H1 (cell line): ENCODE measurements around the gene ARHGAP26. TPM values are rescaled to one million over a fixed set of nuclear protein-coding genes. Genes with fewer than 3 reads are reported as not detected.

ENCODE experiments used
- CTCF ChIA-PET: fragments of 300-600 bp; sonication (Branson Sonifier 250); formaldehyde crosslinking; loops from one replicate; lab custom pipeline; 2021; ENCODE audit not compliant: partially characterized antibody; lab: Charles Lee
- POLR2A ChIA-PET: fragments of 300-600 bp; sonication (Branson Sonifier 250); formaldehyde crosslinking; loops from one replicate; lab custom pipeline; 2021; ENCODE audit warnings: inconsistent platforms; ENCODE audit not compliant: partially characterized antibody; lab: Charles Lee
- DNase-seq, 2 experiments: peaks; one replicate each; pipeline versions ENCODE4 v3.0.0 to v3.0.0-alpha.2; 2010 to 2022; ENCODE audit warnings: low spot score in 2 of 2, low read depth in 1 of 2, mixed read lengths in 1 of 2
- FAIRE-seq: peaks from 2 replicates; lab custom pipeline; 2011; peaks lifted over from hg19 to GRCh38; lab: Jason Lieb, UNC
- H2AFZ ChIP-seq: 2 replicates; pipeline ENCODE4 v1.8.1; 2012; ENCODE audit warnings: low read length, inconsistent platforms
- H2AK5ac ChIP-seq: 2 replicates; pipeline ENCODE4 v1.6.1; 2013; ENCODE audit warnings: low read depth, low read length
- H2BK120ac ChIP-seq: replicated peaks from 2 replicates; pipeline ENCODE3; 2013; ENCODE audit warnings: low read depth, low read length, inconsistent platforms
- H2BK12ac ChIP-seq: 2 replicates; pipeline ENCODE4 v1.6.1; 2013; ENCODE audit warnings: low read depth, low read length
- H2BK15ac ChIP-seq: 2 replicates; pipeline ENCODE4 v1.6.1; 2013; ENCODE audit warnings: low read length
- H2BK20ac ChIP-seq: 2 replicates; pipeline ENCODE4 v1.6.1; 2013; ENCODE audit warnings: low read length
- H2BK5ac ChIP-seq: 2 replicates; pipeline ENCODE4 v1.6.1; 2013; ENCODE audit warnings: low read depth, low read length
- H3K14ac ChIP-seq: 2 replicates; pipeline ENCODE4 v1.6.1; 2013; ENCODE audit warnings: inconsistent platforms; ENCODE audit not compliant: insufficient read length
- H3K18ac ChIP-seq: 2 replicates; pipeline ENCODE4 v1.6.1; 2013; ENCODE audit warnings: low read length; ENCODE audit errors: extremely low read depth
- H3K23ac ChIP-seq: 2 replicates; pipeline ENCODE4 v1.6.1; 2013; ENCODE audit warnings: inconsistent platforms; ENCODE audit not compliant: insufficient read length
- H3K23me2 ChIP-seq: 2 replicates; pipeline ENCODE4 v1.6.1; 2013; ENCODE audit warnings: low read depth, low read length
- H3K27ac ChIP-seq: 2 replicates; pipeline ENCODE4 v1.6.1; 2011; ENCODE audit warnings: low read depth, low read length, inconsistent platforms
- H3K27me3 ChIP-seq, 4 experiments: replicated peaks in 1 of 4; 1 replicate in 1 of 4; 2 replicates in 3 of 4; pipeline versions ENCODE4 v1.6.1 to v1.8.1; 2011 to 2013; ENCODE audit warnings: low read length in 3 of 4, mild to moderate bottlenecking in 3 of 4, inconsistent platforms in 2 of 4, mixed read lengths in 2 of 4, moderate library complexity in 1 of 4; ENCODE audit not compliant: control insufficient read depth in 3 of 4, insufficient read depth in 3 of 4; ENCODE audit errors: extremely low read depth in 1 of 4
- H3K36me3 ChIP-seq, 4 experiments: 2 replicates each; pipeline versions ENCODE4 v1.6.1 to v1.8.1; 2011 to 2013; ENCODE audit warnings: mild to moderate bottlenecking in 4 of 4, low read length in 3 of 4, moderate library complexity in 2 of 4, control low read depth in 1 of 4, inconsistent platforms in 1 of 4; ENCODE audit not compliant: insufficient read depth in 4 of 4, control insufficient read depth in 2 of 4
- H3K4ac ChIP-seq: replicated peaks from 2 replicates; pipeline ENCODE3; 2013; ENCODE audit warnings: low read length, low read depth, mixed read lengths, inconsistent platforms; ENCODE audit not compliant: insufficient read length
- H3K4me1 ChIP-seq, 4 experiments: replicated peaks in 1 of 4; 1 replicate in 1 of 4; 2 replicates in 3 of 4; pipeline versions ENCODE4 v1.6.1 to v1.8.1; 2011 to 2013; ENCODE audit warnings: low read length in 3 of 4, inconsistent platforms in 2 of 4, mixed read lengths in 1 of 4; ENCODE audit not compliant: insufficient read depth in 4 of 4, control insufficient read depth in 3 of 4
- H3K4me2 ChIP-seq, 2 experiments: 2 replicates each; pipeline versions ENCODE4 v1.6.1 to v1.8.1; 2011 to 2013; ENCODE audit warnings: low read depth in 2 of 2, low read length in 2 of 2, control low read depth in 1 of 2, inconsistent platforms in 1 of 2, mild to moderate bottlenecking in 1 of 2; ENCODE audit not compliant: insufficient read depth in 1 of 2
- H3K4me3 ChIP-seq, 4 experiments: fragments of 200-600, 300-600 bp in 1 of 4; sonication (generic), shearing (Covaris generic), sonication (Bioruptor Twin) in 1 of 4; 2 replicates each; pipeline versions ENCODE4 v1.5.1 to v1.8.1; 2011 to 2016; ENCODE audit warnings: low read length in 4 of 4, low read depth in 3 of 4, control low read depth in 2 of 4, inconsistent platforms in 2 of 4, mild to moderate bottlenecking in 2 of 4, mixed read lengths in 1 of 4, moderate library complexity in 1 of 4; ENCODE audit not compliant: insufficient read depth in 2 of 4; ENCODE audit errors: extremely low read depth in 1 of 4
- H3K56ac ChIP-seq: replicated peaks from 2 replicates; pipeline ENCODE3; 2013; ENCODE audit warnings: low read depth, mild to moderate bottlenecking, mixed read lengths, low read length, inconsistent platforms; ENCODE audit not compliant: insufficient read length
- H3K79me1 ChIP-seq: 2 replicates; pipeline ENCODE4 v1.6.1; 2013; ENCODE audit warnings: low read depth, low read length, control low read depth
- H3K79me2 ChIP-seq, 2 experiments: 2 replicates each; pipeline versions ENCODE4 v1.6.1 to v1.8.1; 2012 to 2013; ENCODE audit warnings: low read length in 2 of 2, mild to moderate bottlenecking in 2 of 2, inconsistent platforms in 1 of 2; ENCODE audit not compliant: insufficient read depth in 2 of 2, control insufficient read depth in 1 of 2
- H3K9ac ChIP-seq, 4 experiments: replicated peaks in 1 of 4; 1 replicate in 1 of 4; 2 replicates in 3 of 4; pipeline versions ENCODE4 v1.6.1 to v1.8.1; 2011 to 2013; ENCODE audit warnings: low read depth in 3 of 4, low read length in 3 of 4, control low read depth in 2 of 4, mild to moderate bottlenecking in 2 of 4, moderate library complexity in 2 of 4, inconsistent platforms in 1 of 4; ENCODE audit errors: extremely low read depth in 1 of 4
- H3K9me3 ChIP-seq, 2 experiments: 2 replicates each; pipeline versions ENCODE4 v1.6.1 to v1.8.1; 2012 to 2013; ENCODE audit warnings: mild to moderate bottlenecking in 2 of 2, moderate library complexity in 2 of 2, control low read depth in 1 of 2, inconsistent platforms in 1 of 2, low read depth in 1 of 2, low read length in 1 of 2, mixed read lengths in 1 of 2; ENCODE audit not compliant: insufficient read depth in 2 of 2
- H4K20me1 ChIP-seq, 2 experiments: replicated peaks in 1 of 2; 2 replicates each; pipeline versions ENCODE3 to v1.8.1; 2011 to 2013; ENCODE audit warnings: inconsistent platforms in 2 of 2, low read length in 2 of 2, mild to moderate bottlenecking in 1 of 2; ENCODE audit not compliant: insufficient read depth in 2 of 2, control insufficient read depth in 1 of 2
- H4K5ac ChIP-seq: 2 replicates; pipeline ENCODE4 v1.6.1; 2013; ENCODE audit warnings: low read length, low read depth, mixed read lengths, inconsistent platforms; ENCODE audit not compliant: insufficient read length
- H4K8ac ChIP-seq: 2 replicates; pipeline ENCODE4 v1.8.0; 2013; ENCODE audit warnings: mild to moderate bottlenecking, moderate library complexity, low read length, inconsistent platforms; ENCODE audit not compliant: insufficient read depth; ENCODE audit errors: extremely low read depth
- H4K91ac ChIP-seq: replicated peaks from 2 replicates; pipeline ENCODE3; 2013; ENCODE audit warnings: low read length, mixed read lengths, inconsistent platforms; ENCODE audit not compliant: insufficient read length
- ATF3 ChIP-seq: IDR thresholded peaks from 2 replicates; pipeline ENCODE4 v1.6.1; 2011; ENCODE audit warnings: low read depth, mild to moderate bottlenecking, low read length; ENCODE audit not compliant: insufficient read depth
- BACH1 ChIP-seq: IDR thresholded peaks from 2 replicates; pipeline ENCODE4 v1.6.1; 2012; ENCODE audit warnings: low read length, improper control_type of control experiment
- BCL11A ChIP-seq, 2 experiments: IDR thresholded peaks; one replicate each; pipeline ENCODE4 v1.6.1; 2011; ENCODE audit warnings: low read depth in 2 of 2, low read length in 2 of 2, mild to moderate bottlenecking in 2 of 2
- CBX5 ChIP-seq: fragments of 300-800, 300-1000 bp; sonication (generic); IDR thresholded peaks from 2 replicates; pipeline ENCODE4 v1.7.1; 2016; ENCODE audit warnings: antibody characterized with exemption, low read length, low read depth
- CEBPB ChIP-seq: IDR thresholded peaks from 2 replicates; pipeline ENCODE4 v1.6.1; 2012; ENCODE audit warnings: low read depth, low read length
- FOSL1 ChIP-seq: IDR thresholded peaks from 2 replicates; pipeline ENCODE4 v1.6.1; 2011; ENCODE audit warnings: mild to moderate bottlenecking, low read depth, low read length, moderate library complexity; ENCODE audit not compliant: insufficient read depth
- GABPA ChIP-seq: IDR thresholded peaks from 2 replicates; pipeline ENCODE4 v1.6.1; 2011; ENCODE audit warnings: mild to moderate bottlenecking, low read length, moderate library complexity, borderline replicate concordance; ENCODE audit not compliant: insufficient read depth
- JUN ChIP-seq: IDR thresholded peaks from 2 replicates; pipeline ENCODE4 v1.6.1; 2011; ENCODE audit warnings: low read depth, mild to moderate bottlenecking, improper control_type of control experiment, low read length
- NANOG ChIP-seq: IDR thresholded peaks from 2 replicates; pipeline ENCODE4 v1.6.1; 2011; ENCODE audit warnings: low read length, low read depth, mild to moderate bottlenecking, inconsistent platforms; ENCODE audit not compliant: insufficient read depth, poor library complexity, severe bottlenecking
- RAD21 ChIP-seq, 2 experiments: IDR thresholded peaks in 1 of 2; conservative IDR thresholded peaks in 1 of 2; 2 replicates each; pipeline ENCODE4 v1.6.1; 2011; ENCODE audit warnings: low read depth in 2 of 2, low read length in 2 of 2, improper control_type of control experiment in 1 of 2, inconsistent platforms in 1 of 2, mild to moderate bottlenecking in 1 of 2, moderate library complexity in 1 of 2
- SAP30 ChIP-seq: fragments of 300-600 bp; sonication (generic); IDR thresholded peaks from 2 replicates; pipeline ENCODE4 v1.7.1; 2012; ENCODE audit warnings: low read length, moderate library complexity, mild to moderate bottlenecking, inconsistent platforms; ENCODE audit not compliant: insufficient read depth, insufficient replicate concordance
- WGBS, 2 experiments: shearing (Covaris generic) in 1 of 2; methylation state at CpG; one replicate each; pipeline versions ENCODE4 v1.1.6 to v1.1.7; 2013 to 2015; ENCODE audit warnings: low lambda C conversion rate in 2 of 2, mixed read lengths in 2 of 2, inconsistent platforms in 1 of 2, low coverage in 1 of 2, missing lambda C conversion rate in 1 of 2; ENCODE audit not compliant: insufficient replicate concordance in 2 of 2, insufficient coverage in 1 of 2, insufficient read length in 1 of 2; ENCODE audit errors: extremely low coverage in 1 of 2, missing lambda C conversion rate in 1 of 2; 5-methylcytosine and 5-hydroxymethylcytosine counted together
- polyA plus RNA-seq, 7 experiments: library from polyadenylated mRNA; depleted of rRNA in 3 of 7; stranded (reverse) in 5 of 7; unstranded in 2 of 7; fragments of >200 nt in 5 of 7; fragments of 200-250 nt in 2 of 7; gene quantifications; 1 replicate in 5 of 7; 2 replicates in 1 of 7; 4 replicates in 1 of 7; pipeline versions ENCODE4 v1.2.1 to v1.2.3, GENCODE V29; 2011 to 2013; ENCODE audit warnings: missing spikeins in 2 of 7, mixed read lengths in 2 of 7
- total RNA-seq: library from RNA; stranded (reverse); fragmentation: NEBNext Ultra II Directional; extraction: Animal tissue kit (Norgen Biotek cat#: 25700); gene quantifications from 2 replicates; pipeline ENCODE4 v1.2.1, GENCODE V29; 2021

The ARHGAP26 gene
- total and polyA plus RNA-seq, 2 of the 8 experiments (the other 6 are each of a cell fraction or from before 2014, with no cell fraction given), result 7.1 to 24.8 TPM

- H4K20me1 ChIP-seq, result no peaks in the 10 kb centered on the region
- no peak overlapping the region for H2BK15ac ChIP-seq
- no peak overlapping the region for H3K9ac ChIP-seq
- no peak overlapping the region for H4K5ac ChIP-seq
- no peaks in the 10 kb centered on the region for H3K9me3 ChIP-seq
- H3K23ac ChIP-seq, result no peak overlapping the region
- DNase-seq (no peak), FAIRE-seq (no peak)
- H3K4me3 ChIP-seq, result no peak overlapping the region
- no peak overlapping the region for H3K56ac ChIP-seq
- peaks cover 7 to 14% (median 10%) of the 10 kb centered on the region in 4 experiments for H3K4me1 ChIP-seq
- no peak overlapping the region for H3K18ac ChIP-seq
- H2BK20ac ChIP-seq, result no peak overlapping the region
- H3K4me2 ChIP-seq, result no peak overlapping the region
- no peak overlapping the region for H4K8ac ChIP-seq
- H3K36me3 ChIP-seq, result no peaks in the 10 kb centered on the region
- POLR2A ChIA-PET, result interaction anchor here (1.3 to 2.6 kb wide), 2 partner anchors 11 to 152 kb away, joined by 3 to 8 read pairs; no protein-coding TSS in a partner anchor
- H2AK5ac ChIP-seq, result no peak overlapping the region
- H4K91ac ChIP-seq, result no peak overlapping the region
- no peak overlapping the region for H2BK12ac ChIP-seq
- CTCF ChIA-PET, result interaction anchor here (0.7 to 26.2 kb wide), 9 partner anchors 13 to 203 kb away, joined by 3 to 632 read pairs (median 4); partner anchors contain the start of gene ARHGAP26
- no peak overlapping the region for H2BK5ac ChIP-seq
- no peak overlapping the region for H3K14ac ChIP-seq
- no peak overlapping the region for H3K4ac ChIP-seq
- no peaks in the 10 kb centered on the region for H3K27me3 ChIP-seq
- no peak overlapping the region for H2BK120ac ChIP-seq
- H2AFZ ChIP-seq, result no peak overlapping the region
- no peak overlapping the region for H3K27ac ChIP-seq
- H3K23me2 ChIP-seq, result no peaks in the 10 kb centered on the region
- peaks cover 8% of the 10 kb centered on the region for H3K79me1 ChIP-seq
- peaks cover 3 to 26% of the 10 kb centered on the region in 2 experiments; a peak in 3 of 4 replicates for H3K79me2 ChIP-seq
- 80% methylated on average over 3 of the region's 3 CpGs; no CpG with 5 or more reads in 1 of the 2 experiments for WGBS, 2 experiments
- TF ChIP-seq SAP30 (no peak), NANOG (no peak), FOSL1 (no peak), ATF3 (no peak), RAD21 (IDR thresholded peaks at IDR 0.05 in 1 of 2, conservative IDR thresholded peaks at IDR 0.05 in 1 of 2; ENCODE audit: low read depth in 2 of 2, low read length in 2 of 2) (no peak), CBX5 (no peak), GABPA (no peak), CEBPB (no peak), JUN (no peak), BACH1 (no peak), BCL11A (IDR thresholded peaks at IDR 0.05; ENCODE audit: low read depth in 2 of 2, low read length in 2 of 2) (no peak)
Observed at GRCh38 chr5:142869886-142870285, 99.7 kb downstream of the ARHGAP26 start.
